Endometrial microvascular endothelial cells (primary cell): Measurements from ENCODE around the gene RGL2. TPM values are rescaled to one million over a fixed set of nuclear protein-coding genes. Genes with fewer than 3 reads are reported as not detected.
"Not testable (repeated sequence)": the region's sequence is repeated elsewhere in the genome, so short reads cannot be mapped to it uniquely, and the experiment has no call there.

Source experiments
- in situ Hi-C: cut with HindIII; loops from 2 replicates; pipeline ENCODE4 v1.10.0; 2017; ENCODE audit warnings: low sequenced_read_pairs, low pct_unique_long_range_greater_than_20kb; ENCODE audit errors: inconsistent ontology term
- total RNA-seq: library from RNA; depleted of rRNA; stranded (reverse); fragments of >200 nt; gene quantifications from one replicate; pipeline ENCODE4 v1.2.3, GENCODE V29; 2015; ENCODE audit errors: inconsistent ontology term

Gene RGL2
- total RNA-seq, 1 donor from 2014 or later, result 40.3 TPM

GRCh38 chr6:33278810-33279209, 19.9 kb downstream of the RGL2 start:
- in situ Hi-C loops, result no loop called here

DNA sequence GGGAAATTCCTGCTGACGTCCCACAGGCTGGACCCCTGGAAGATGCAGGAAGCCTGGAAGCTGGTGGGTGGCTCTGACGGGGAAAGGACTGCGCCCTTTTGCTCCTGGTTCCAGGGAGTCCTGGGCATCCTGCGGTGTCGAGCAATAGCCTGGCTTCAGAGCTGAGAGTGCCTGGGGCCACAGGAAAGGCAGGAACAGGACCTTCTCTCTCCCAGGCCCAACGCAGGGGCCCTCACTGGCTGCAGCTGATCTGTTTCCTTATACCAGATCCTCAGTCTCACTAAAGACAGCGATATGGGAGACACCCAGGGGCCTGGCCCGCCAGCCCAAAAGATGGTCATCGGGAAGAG, 20.4 kb downstream of the RGL2 start:
- in situ Hi-C loops, result no loop called here

DNA sequence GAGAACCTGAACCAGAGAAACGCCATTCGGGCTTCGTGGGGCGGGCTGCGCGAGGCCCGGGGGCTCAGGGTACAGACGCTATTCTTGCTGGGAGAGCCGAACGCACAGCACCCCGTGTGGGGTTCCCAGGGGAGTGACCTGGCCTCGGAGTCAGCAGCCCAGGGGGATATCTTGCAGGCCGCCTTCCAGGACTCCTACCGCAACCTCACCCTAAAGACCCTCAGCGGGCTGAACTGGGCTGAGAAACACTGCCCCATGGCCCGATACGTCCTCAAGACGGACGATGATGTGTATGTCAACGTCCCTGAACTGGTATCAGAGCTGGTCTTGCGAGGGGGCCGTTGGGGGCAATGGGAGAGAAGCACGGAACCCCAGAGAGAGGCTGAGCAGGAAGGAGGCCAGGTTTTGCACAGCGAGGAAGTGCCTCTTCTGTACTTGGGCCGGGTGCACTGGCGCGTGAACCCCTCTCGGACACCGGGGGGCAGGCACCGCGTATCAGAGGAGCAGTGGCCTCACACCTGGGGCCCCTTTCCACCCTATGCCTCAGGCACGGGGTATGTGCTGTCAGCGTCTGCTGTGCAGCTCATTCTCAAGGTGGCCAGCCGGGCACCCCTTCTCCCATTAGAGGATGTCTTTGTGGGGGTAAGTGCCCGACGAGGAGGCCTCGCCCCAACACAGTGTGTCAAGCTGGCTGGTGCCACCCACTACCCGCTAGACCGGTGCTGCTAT, 20.9 kb downstream of the RGL2 start:
- in situ Hi-C loops, result no loop called here

DNA sequence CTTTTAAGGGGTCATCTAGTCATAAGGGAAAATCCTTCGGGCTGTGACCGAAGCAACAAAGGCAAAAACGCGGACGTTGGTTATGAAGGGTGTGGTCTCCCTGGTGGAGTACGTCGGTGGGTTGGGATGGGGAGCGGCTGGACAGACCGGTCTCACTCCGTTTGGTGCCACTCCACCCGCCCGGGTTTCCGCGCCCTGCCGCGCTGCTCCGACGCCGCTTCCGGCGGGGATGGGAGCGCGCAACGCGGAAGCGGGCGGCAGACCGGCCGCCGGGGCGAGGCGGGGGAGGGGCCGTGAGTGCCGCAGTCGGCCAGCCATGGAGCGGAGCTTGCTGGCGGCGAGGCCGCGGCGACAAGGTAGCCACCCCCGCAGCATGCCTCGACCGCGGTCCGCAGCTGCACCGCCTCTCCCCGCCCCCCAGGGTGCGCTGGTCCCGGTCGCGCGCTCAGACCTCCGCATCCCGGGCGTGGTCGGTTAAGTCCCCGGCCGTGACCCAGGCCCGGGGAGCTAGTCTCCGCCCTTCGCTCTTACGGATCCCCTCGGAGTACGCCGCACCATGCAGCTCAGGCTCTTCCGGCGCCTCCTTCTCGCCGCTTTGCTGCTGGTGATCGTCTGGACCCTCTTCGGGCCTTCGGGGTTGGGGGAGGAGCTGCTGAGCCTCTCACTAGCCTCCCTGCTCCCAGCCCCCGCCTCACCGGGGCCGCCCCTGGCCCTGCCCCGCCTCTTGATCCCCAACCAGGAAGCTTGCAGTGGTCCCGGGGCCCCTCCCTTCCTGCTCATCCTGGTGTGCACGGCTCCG, 21.7 kb downstream of the RGL2 start, which contains the start of gene B3GALT4:
TSS of gene B3GALT4 (plus strand) at position 260 of the 799 bp plus-strand sequence. CDS start at position 557, 297 bp downstream.
- in situ Hi-C loops, result no loop called here

- in situ Hi-C loops, result no loop called here
Observed at GRCh38 chr6:33276581-33276863, 22.2 kb downstream of the RGL2 start.

DNA sequence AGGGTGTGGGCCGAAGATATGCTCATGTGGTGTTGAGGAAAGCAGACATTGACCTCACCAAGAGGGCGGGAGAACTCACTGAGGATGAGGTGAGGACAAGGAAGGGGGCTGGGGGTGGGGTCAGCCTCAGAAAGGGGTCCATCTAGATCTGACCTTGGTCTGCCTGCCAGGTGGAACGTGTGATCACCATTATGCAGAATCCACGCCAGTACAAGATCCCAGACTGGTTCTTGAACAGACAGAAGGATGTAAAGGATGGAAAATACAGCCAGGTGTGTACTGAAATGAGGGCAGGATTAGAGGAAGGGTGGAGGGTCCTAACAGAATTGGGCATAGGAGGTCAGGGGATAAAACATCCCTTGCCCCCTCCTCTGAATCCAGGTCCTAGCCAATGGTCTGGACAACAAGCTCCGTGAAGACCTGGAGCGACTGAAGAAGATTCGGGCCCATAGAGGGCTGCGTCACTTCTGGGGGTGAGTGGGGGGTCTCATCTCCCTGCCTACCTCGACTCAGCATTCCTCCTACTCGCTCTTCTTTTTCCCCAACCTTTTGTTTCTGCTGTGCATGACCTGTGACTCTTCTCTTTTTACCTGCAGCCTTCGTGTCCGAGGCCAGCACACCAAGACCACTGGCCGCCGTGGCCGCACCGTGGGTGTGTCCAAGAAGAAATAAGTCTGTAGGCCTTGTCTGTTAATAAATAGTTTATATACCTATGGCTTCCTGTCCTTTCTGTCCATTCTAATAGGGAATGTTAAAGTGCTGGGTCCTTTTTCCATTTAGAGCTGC, 22.8 kb downstream of the RGL2 start:
- in situ Hi-C loops, result not testable (repeated sequence)

DNA sequence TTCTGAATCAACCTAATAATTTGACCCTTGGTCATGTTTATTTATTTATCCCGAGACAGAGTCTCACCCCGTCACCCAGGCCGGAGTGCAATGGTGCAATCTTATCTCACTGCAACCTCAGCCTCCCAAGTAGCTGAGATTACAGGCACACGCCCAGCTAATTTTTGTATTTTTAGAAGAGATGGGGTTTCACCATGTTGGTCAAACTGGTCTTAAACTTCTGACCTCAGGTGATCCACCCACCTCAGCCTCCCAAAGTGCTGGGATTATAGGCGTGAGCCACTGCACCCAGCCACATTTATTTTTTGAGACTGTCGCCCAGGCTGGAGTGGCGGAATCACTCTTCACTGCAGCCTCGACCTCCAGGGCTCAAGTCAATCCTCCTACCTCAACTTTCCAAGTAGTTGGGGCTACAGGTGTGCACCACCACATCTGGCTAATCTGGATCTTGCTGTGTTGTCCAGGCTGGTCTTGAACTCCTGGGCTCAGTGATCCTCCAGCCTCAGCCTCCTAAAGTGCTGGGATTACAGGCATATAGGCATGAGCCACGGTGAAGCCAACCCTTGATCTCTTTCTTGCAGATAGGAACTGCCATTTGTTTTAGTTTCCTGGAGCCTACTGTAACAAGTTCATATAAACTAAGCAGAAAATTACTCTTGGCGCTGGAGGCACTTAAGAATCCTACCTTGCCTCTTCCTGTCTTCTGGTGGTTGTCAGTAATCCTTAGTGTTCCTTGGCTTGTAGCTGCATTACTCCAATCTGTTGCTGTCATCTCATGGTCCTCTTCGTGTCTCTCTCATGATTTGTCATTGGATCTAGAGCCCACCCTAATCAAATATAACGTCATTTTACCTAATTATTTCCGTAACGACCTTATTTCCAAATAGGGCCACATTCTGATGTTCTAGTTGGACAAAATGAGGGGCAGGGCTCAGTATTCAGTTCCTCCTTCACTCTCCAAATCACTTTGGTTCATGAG, 24.5 kb downstream of the RGL2 start:
- in situ Hi-C loops, result no loop called here

- in situ Hi-C loops, result no loop called here
Observed at GRCh38 chr6:33273129-33273923, 25.4 kb downstream of the RGL2 start.

DNA sequence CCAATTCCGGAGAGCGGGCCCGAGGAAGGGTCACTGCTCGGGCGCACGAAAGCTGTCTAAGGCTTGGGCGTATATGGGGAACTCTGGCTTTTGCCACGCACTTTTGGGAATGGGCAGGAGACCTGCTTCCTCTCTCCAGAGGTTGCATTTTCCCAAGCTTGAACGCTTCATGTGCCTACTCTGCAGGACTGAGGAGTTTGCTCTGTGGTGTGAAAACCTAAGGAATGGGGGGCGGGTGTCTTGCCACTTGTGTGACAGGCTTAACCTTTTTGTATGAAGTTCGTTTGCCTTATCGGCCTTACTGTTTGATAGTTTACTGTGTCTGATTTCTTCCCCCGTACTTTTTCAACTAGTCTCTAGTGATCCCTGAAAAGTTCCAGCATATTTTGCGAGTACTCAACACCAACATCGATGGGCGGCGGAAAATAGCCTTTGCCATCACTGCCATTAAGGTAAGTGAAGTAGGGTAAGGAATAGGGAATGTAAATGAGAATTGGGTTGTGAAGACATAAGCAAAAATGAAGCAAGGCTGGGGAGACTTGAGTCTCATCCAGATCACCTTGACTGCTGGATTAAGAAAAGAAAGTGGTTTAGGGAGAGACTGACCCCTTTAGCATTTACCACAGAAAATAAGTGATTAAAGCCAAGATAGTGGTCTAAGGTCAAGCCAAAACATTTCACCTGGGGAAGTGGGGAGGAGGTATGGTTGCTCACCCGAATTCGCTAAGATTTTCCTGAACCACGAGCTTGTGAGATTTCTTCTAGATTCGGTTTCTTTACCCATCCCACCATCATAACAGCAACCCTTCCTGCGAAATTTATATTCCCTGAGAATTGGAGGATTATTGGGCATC, 26.2 kb downstream of the RGL2 start:
- in situ Hi-C loops, result no loop called here

GRCh38 chr6:33271468-33272274, 27.1 kb downstream of the RGL2 start, which contains the start of the genes RPS18 and VPS52:
Gene RPS18 (plus strand): TSS chr6:33272075. CDS start chr6:33272120, 45 bp downstream.
Gene VPS52 (minus strand): TSS chr6:33271876. CDS start chr6:33271675, 201 bp downstream.
- in situ Hi-C loops, result no loop called here

DNA sequence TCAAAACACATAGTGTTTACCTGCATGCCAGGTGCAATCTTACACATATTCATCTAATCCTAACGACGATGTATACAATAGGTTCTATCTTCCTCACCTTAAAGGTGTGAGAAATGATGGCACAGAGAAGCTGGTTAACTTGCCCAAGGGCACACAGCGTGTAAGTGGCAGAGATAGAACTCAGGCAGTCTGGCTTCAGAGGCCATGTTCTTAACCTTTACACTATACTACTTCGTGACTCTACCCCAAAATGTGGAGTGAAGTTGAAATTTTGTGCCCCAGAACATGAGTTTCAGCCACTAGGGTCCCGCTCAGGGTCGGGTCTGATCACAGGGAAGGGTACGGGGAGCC, 27.6 kb downstream of the RGL2 start:
- in situ Hi-C loops, result no loop called here

DNA sequence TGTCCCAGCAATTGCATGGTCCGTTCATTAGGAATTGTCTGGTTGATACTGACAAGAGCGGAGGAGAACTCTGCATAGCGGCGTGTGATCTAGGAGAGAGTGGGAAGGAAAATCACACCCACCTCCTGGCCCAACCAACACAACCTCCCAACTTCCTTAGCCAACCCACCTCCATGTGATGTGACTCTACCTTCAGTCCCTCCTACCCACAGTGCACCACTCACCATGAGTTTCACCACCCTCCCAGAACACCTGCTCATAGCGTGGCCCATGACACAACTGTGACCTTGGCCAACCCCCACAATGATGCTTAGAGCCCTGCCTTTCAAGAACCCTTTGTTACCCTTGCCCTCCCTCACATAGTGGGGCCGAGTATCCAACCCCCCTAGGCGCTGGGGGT, 34.7 kb downstream of the RGL2 start:
- in situ Hi-C loops, result no loop called here

DNA sequence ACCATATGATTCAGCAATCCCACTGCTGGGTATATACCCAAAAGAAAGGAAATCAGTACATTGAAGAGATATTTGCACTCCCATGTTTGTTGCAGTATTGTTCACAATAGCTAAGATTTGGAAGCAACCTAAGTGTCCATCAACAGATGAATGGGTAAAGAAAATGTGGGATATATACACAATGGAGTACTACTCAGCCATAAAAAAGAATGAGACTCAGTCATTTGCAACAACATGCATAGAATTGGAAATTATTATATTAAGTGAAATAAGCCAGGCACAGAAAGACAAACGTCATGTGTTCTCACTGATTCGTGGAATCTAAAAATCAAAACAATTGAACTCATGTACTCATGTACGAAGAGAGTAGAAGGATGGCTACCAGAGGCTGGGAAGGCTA, 36.3 kb downstream of the RGL2 start:
- in situ Hi-C loops, result not testable (repeated sequence)

DNA sequence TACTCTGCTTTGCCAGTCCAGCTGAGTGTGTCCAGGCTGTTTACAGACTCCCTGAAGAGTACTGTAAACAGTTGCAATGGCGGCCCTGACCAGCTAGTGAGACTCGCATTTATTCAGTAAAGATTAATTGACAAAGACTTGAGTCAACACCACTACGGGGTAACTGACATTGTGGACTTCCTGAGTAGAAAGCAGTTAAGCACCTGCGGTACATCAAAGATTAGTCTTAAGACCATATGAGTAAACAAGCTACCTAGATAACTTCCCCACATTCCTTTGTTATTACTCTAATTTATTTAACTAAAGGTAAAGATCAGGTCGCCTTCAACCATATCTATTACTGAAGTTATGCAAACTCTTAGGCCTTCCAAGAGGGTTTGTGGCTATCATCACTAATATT, 39.7 kb downstream of the RGL2 start:
- in situ Hi-C loops, result no loop called here

GRCh38 chr6:33254591-33254990, 44.2 kb downstream of the RGL2 start:
- in situ Hi-C loops, result no loop called here

DNA sequence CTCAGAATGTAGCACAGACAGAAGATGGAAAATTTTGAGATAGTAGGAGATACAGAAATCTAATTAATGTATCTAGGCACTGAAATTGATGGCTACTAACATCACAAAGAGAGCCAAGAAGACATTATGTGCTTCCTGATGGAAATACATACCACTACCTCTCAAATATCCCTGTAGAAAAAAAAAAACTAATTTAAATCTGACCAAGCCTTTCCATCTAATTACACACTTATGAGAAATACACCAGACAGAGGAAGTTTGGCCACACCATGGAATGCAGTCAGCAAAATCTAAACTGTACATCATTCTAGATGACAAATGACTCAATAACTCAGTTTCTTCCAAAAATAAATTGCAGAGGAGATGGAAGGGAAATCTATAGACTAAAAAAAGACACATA, 46.0 kb downstream of the RGL2 start:
- in situ Hi-C loops, result no loop called here
